Glomerular endothelial cell (primary cell): ENCODE data around the gene CHEK2. TPM values are rescaled to one million over a fixed set of nuclear protein-coding genes. Genes with fewer than 3 reads are reported as not detected.
"Not testable (repeated sequence)": the region's sequence is repeated elsewhere in the genome, so short reads cannot be mapped to it uniquely, and the experiment has no call there.

ENCODE experiments used
- DNase-seq: peaks from one replicate; pipeline ENCODE4 v3.0.0-alpha.2; 2011; ENCODE audit warnings: low read depth, low spot score; ENCODE audit errors: extremely low read depth
- total RNA-seq: library from RNA; depleted of rRNA; stranded (reverse); fragments of >200 nt; gene quantifications from 2 replicates; pipeline ENCODE4 v1.2.3, GENCODE V29; 2015

CHEK2 gene
- total RNA-seq, result 8.5 and 19.3 TPM in 2 replicates

DNA sequence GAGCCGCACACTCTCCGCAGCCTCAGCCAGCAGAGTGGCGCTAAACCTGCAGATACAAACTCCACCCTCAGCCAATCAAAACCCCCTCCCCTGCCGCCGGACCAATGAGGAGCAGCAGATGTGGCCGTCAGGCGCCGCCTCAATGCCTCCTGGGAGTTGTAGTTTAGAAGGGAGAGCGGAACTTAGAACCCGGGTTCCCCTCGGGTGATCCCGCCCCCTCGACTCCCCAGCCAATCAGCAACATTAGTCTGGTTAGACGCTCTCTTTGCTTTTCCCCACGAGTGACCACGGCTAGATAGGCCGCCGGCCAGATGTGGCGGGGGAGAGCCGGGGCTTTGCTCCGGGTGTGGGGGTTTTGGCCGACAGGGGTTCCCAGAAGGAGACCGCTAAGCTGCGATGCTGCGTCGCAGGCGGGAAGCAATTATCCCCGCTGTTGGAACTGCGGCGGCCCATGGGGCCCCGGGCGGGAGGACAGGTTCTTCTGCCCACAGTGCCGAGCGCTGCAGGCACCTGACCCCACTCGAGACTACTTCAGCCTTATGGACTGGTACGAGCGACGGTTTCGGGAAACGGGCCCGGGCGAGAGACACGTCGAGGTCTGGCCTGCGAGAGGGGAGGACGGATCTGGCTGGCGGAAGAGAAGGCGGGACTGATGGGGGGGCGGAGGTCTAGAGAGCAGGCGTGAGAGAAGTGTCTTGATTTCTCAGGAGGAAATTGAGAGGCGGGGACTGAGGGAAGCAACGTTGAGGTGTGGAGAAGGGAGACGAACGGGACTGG is at the start of gene CHEK2, which contains the start of gene HSCB:
Gene CHEK2 (minus strand): TSS at position 36 of the 777 bp plus-strand sequence. CDS start 7,099 bp downstream, outside the sequence.
Gene HSCB (plus strand): TSS at position 255 of the 777 bp plus-strand sequence. CDS start 57 bp downstream, at position 312.
- DNase-seq, result peak; percentile 88

DNA sequence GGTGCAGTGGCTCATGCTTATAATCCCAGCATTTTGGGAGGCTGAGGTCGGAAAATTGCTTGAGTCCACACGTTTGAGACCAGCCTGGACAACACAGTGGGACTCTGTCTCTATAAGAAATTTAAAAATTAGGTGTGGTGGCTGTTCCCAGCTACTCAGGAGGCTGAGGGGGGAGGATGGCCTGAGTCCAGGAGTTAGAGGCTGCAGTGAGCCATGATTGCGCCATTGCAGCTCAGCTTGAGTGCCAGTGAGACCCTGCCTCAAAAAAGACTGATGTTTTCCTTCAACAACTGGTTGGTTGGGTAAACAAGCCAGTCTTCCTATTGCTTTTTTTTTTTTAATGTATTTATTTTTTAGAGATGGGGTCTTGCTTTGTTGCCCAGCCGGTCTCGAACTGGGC is 49.5 kb upstream of the CHEK2 start:
- no peak for DNase-seq

DNA sequence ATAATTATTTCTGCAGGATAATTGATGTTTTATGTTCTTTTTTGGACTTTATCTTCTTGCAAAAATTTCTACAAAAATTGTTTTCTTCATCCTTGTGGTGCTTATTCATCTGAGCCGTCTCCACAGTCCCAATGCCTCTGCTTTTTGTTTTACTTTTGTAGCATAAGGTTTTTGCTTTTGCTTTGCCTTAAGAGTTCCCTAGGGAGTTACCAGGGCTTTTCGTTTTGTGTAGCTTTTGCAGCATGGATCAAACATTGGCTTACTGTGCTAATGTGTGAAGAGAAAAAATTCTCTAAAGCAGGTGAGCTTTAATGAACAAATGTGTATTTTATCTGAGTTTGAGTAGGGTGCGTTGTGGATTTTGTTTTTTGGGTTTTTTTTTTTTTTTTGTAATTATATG is 47.0 kb upstream of the CHEK2 start:
- DNase-seq, result no peak

DNA sequence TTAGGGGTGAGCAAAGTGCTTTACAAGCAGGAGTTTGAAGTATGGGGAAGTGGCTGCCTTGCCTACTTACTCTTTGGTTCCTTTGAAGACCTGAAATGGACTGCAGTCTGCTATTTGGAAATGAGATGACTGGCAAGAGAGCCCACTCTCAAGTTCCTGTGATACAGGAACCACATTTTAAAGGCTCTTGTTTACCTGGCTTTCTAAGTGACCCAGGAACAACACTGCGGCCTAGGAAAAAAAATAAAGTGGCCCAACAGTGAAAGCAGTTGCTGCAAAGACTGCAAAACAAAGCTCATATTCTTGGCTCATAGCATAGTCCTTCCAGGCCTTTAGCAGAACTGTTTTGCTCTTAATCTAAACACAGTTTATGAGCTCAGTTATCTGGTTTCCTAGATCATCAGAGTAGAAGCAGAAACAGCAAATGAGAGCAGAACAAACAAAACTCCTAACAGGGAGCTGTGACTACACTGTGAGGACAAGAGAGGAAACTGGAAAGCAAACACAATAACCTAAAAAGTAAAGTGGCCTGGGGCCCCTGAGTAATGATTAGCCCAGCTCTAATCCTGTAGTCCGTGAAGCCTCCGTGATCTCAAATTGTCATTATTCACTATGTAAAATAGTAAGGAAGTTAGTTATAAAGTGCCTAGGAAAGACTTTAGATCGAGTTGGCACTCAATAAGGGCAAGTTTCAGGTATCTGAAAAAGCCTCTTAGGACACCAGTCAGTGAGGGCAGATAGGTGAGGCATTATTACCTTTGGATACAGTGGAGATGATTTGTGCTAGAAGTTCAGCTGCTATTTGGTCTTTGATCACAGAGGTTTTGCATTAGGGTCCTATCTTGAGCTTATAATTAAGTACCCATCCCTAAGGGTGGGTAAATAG is 42.4 kb upstream of the CHEK2 start:
- no peak for DNase-seq

DNA sequence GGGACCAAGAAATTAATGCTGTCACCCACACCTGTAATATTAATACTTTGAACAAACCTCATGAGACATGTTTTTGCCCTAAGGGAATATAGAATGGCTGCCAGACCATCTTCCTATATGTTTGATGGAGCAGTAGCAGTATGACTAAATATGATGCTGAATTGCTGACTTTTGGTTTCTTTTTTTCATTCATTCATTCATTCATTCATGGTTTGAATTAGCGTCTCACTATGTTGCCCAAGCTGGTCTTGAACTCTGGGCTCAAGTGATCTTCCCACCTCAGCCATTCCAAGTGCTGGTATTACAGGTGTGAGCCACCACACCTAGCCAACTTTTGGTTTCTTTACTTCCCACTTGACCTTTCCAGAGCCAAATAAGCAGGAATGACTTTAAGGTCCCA is 38.7 kb upstream of the CHEK2 start:
- no peak for DNase-seq

DNA sequence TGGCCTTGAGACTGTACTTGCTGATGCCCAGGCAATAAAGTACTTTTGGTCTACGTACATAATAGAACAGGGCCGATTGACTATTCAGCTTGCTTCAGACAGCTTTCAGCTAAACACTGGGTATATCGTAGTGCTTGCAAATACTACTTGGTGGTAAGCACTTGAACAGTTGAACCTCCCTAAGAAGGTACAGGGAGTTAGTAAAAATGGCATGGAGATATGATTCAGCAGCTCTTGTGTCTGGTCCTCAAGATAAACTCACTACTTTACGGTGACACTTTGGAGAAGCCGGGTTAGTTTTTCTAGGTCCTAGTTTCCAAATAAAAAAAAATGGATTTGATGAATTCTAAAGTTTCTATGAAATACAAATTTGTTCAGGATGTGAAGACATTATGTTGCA is 38.2 kb upstream of the CHEK2 start:
- no peak for DNase-seq

DNA sequence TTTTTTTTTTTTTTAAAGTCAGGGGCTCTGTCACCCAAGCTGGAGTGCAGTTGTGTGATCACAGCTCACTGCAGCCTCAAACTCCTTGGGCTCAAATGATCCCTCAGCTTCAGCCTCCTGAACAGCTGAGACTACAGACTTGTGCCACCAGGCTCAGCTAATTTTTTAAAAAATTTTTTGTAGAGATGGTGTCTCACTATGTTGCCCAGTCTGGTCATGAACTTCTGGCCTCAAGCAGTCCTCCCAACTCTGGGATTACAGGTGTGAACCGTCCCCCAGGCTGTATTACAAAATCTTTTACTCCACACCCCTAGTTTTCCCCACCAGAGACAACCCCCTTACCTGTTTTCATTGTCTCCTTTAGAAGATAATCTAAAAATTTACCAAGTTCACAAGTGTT is 32.8 kb upstream of the CHEK2 start:
- no peak for DNase-seq

DNA sequence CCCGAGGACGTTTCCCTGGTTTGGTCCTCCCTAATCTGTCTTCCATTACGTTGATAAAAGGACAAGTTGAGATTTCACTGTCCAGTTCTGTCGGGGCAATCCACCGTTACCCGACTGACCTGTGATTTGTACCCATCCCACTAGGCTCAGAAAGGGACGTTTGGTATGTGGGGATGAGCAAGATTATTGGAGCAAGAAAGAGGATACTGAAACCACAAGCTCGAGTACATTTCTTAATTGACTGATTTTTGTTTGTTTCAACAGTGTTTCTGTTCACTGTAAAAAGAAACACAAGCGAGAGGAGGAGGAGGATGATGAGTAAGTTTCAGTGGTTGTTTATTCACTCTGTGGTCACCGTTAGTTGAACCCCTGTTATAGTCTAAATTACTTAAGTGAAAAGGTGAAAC is 31.8 kb upstream of the CHEK2 start:
- DNase-seq, result no peak

DNA sequence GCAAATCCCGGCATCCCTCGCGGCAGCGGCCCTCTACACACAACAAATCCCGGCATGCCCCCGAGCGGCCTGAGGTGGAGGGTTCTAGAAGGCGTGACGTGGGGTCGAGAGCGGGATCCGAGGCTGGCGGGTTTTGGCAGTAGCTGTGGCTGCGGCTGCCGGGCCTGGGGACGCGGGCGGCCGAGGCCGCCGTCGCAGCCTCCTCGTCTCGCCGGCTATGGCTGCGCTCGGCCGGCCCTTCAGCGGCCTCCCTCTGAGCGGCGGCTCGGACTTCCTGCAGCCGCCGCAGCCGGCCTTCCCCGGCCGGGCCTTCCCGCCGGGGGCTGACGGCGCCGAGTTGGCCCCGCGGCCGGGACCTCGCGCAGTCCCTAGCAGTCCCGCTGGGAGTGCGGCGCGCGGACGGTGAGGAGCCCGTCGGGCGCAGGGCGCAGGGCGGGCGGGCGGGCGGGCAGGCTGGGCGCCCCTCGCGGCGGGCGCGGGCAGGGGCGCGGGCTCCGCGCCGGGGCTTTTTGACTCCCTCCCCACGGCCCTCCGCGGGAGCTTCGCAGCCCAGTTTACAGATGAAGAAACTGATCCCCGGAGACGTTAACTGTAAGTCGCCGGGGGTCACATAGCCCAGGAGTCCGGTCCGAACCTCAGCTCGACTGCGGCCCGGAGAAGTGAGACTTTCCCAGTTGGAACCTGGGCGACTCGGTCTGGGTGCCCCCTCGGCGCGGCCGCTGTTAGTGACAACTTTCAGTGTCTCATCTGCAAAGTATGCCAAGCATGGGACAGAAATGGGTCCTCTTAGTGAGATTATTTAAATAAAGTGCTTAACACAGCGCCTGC is 31.2 kb upstream of the CHEK2 start, which contains the start of gene CCDC117:
Gene CCDC117 (plus strand): TSS at position 63 of the 828 bp plus-strand sequence. CDS start 155 bp downstream, at position 218.
- peak; percentile 83 for DNase-seq

DNA sequence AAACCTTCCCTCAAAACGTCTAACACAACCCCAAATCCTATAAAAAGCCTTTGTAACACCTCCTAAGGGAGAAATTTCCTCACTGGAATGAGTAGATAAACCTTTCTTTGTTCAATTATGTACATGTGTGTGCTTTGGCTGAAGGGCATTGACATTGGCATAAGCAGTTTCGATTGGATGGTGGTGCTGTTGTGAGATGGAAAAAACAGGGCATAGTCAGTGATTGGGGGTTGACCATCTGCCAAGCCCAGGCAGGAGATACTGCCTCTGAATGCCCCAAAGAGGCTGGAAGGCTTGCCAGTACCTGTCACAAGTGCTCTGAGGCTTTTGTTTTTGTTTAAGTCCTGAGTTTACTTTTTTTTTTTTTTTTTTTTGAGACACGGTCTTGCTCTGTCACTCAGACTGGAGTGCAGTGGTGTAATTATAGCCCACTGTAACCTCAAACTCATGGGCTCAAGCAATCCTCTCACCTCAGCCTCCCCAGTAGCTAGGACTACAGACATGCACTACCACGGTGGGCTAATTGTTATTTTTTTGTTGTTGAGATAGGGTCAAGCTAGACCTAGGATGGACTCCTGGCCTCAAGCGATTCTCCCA is 29.7 kb upstream of the CHEK2 start:
- no peak for DNase-seq

DNA sequence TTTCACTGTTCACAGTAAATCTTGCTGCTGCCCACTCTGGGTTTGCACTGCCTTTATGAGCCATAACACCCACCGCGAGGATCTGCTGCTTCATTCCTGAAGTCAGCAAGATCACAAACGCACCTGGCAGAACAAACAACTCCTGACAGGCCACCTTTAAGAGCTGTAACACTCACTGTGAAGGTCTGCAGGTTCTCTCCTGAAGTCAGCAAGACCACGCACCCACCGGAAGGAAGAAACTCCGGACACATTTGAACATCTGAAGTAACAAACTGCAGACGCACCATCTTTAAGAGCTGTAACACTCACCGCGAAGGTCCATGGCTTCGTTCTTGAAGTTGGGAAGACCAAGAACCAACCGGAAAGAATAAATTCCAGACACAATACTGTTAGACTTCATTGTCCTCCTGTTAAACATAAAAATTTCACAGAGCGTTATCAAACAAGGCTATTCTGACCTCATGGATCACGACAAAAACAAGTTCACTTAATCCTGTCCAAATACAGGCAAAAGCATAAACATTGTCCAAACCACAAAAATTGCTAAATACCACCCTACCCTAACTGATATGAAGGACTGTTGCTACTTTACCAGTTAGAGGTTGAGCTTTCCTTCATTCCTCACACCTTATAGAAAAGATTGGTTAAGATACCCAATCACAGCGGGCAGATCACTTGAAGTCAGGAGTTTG is 27.9 kb upstream of the CHEK2 start:
- no peak for DNase-seq

DNA sequence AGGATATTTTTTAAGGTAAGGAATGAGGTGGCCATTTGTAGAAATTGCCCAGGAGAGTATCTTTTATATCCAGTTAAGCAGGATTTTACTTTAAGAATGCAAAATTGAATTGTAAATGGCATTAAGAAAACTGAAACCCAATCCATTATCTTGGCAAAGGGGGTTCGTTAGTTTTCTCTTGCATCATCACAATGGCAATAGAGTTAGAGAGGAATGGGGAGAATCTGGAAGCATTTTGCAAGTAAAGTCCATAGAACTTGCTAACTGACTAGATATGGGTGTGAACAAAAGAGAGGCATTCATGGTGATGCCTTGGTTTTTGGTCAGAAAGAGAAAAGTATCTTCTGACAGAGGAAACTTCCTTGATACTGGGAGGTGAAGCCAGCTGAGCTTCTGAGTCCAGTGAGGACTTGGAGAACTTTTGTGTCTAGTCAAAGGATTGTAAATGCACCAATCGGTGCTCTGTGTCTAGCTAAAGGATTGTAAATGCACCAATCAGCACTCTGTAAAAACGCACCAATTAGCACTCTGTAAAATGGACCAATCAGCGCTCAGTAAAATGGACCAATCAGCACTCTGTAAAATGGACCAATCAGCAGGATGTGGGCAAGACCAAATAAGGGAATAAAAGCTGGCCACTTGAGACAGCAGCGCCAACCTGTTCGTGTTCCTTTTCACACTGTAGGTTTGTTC is 27.2 kb upstream of the CHEK2 start:
- DNase-seq, result no peak

DNA sequence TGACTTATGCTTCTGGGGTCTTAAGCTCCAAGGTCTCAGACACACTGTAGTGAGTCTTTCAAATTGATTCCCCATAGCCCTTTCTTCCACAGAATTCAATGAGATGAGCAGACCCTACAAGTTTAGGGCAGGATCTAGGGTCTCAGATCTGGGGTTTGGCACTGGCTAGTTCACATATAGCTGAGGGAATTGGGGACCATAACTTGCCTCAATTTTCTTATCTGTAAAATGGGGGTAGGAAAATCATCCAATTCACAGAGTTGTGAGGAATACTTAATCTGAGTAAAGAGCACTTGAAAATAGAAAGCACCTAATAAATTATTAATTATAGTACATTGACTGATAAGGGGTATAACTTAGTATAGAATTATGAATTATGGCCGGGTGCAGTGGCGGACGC is 25.0 kb upstream of the CHEK2 start:
- no peak for DNase-seq

DNA sequence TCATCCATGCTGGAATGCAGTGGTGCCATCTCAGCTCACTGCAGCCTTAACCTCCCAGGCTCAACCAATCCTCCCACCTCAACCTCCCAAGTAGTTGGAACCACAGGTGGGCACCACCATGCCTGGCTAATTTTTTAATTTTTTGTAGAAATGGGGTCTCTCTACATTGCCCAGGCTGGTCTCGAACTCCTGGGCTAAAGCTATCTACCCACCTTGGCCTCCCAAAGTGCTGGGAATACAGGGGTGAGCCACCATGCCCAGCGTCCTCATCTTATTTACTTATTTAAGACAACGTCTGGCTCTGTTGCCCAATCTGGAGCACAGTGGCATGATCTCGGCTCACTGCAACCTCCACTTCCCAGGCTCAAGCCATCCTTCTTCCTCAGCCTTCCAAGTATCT is 20.4 kb upstream of the CHEK2 start:
- not testable (repeated sequence) for DNase-seq

DNA sequence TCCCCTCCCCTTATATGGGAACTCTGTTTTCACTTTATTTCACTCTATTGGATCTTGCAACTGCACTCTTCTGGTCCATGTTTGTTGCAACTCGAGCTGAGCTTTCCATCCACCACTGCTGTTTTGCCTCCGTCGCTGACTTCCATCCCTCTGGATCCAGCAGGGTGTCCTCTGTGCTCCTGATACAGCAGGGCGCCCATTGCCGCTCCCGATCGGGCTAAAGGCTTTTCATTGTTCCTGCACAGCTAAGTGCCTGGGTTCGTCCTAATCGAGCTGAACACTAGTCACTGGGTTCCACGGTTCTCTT is 19.8 kb upstream of the CHEK2 start:
- no peak for DNase-seq

DNA sequence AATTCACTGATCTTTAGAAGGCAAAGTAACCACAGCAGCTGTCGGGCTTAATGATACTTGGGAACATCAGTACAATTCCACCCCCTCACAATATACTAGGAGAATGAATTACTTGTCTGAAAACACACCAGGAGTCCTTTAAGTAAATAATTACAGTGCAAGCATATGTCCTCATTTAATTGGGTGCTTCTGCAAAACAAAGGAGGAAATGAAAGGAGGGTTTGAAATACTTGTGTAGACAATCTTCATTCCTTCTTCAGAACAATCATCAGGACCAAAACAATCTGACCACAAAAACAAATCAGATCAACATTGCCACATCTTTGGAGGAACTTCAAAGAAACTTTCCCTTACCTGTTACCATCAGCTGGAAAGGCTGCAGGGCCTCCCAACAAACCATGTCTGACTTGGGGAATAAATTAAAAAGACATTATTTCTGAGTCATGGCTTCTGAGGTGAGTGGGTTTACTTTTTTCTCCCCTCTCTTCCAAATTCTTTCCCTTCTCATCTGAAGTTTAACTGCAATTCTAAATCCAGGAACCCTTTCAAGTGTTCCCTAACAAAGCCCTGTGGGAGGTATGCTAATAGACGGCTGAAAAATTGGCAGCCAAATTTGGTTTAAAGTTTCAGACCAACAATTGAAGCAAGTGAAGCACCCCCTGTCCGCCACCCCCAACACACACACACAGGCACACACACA is 18.4 kb upstream of the CHEK2 start:
- no peak for DNase-seq

DNA sequence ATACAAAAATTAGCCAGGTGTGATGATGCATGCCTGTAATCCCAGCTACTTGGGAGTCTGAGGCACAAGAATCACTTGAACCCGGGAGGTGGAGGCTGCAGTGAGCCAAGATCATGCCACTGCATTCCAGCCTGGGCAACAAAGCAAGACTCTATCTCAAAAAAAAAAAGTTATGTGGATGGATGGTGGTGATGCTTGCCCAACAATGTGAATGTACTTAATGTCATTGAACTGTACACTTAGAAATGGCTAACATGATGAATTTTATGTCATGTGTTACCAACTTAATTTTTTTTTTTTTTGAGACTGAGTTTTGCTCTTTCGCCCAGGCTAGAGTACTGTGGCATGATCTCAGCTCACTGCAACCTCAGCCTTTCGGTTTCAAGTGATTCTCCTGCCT is 12.9 kb upstream of the CHEK2 start:
- not testable (repeated sequence) for DNase-seq

DNA sequence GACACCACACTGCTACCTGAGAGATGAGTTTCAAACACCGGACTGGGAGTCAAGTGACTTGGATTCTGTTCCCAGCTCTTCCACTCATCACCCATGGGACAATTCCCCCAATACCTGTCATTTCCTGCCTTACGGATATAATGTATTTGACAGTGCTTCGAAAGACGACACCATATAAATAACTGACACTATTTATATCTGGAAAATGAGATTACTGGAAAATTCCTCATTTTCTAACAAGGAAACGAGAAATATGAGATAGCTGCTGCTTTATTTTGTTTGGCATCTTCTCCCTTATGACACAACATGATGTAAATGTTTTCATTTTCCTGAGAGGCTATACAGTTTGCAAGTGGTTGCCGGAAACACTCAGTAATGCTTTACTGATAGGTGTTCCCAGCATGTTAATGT is 8.9 kb upstream of the CHEK2 start:
- peak; percentile 89 for DNase-seq

DNA sequence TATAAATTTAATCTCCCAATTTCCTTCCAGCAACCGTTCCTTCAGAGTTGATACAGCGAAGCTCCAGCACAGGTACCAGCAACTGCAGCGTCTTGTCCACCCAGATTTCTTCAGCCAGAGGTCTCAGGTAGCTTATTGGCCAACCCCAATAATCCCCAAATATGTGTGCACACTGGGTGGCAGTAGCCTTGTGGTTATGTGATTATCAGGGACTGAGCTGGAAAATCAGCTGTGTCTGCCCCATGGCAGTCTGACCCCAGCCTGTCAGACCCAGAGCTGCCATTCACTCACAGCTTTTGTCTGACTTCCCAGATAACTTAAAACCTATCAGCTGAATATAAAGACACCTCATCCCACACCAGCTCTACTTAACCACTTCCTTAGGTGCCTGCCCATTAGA is 2.2 kb upstream of the CHEK2 start:
- no peak for DNase-seq
